ENCODE data around the gene C6orf15.

Gene C6orf15

GRCh38 chr6:31112478-31112877 is at the start of gene C6orf15:
Gene C6orf15 (minus strand): TSS chr6:31112575. CDS start chr6:31112555, 20 bp downstream.
- in situ Hi-C loops (cut with MboI; ENCODE audit: low sequenced_read_pairs) = no loop called here

GRCh38 chr6:31161216-31162126 is 49.1 kb upstream of the C6orf15 start:
- in situ Hi-C loops (cut with MboI; ENCODE audit: low sequenced_read_pairs) = no loop called here

- in situ Hi-C loops (cut with MboI; ENCODE audit: low sequenced_read_pairs) = no loop called here
These were observed 46.8 kb upstream of the C6orf15 start for GRCh38 chr6:31158863-31159855.

- in situ Hi-C loops (cut with MboI; ENCODE audit: low sequenced_read_pairs) = no loop called here
These were observed 45.9 kb upstream of the C6orf15 start, which contains the start of gene TCF19 for GRCh38 chr6:31158140-31158862. Gene TCF19 (plus strand): TSS chr6:31158589. CDS start chr6:31159470, 881 bp downstream.

GRCh38 chr6:31157513-31158139 is 45.3 kb upstream of the C6orf15 start, which contains the start of gene CCHCR1:
Gene CCHCR1 (minus strand): TSS chr6:31157802. CDS start chr6:31157600, 202 bp downstream.
- in situ Hi-C loops (cut with MboI; ENCODE audit: low sequenced_read_pairs) = no loop called here

- in situ Hi-C loops (cut with MboI; ENCODE audit: low sequenced_read_pairs) = no loop called here
These were observed 44.3 kb upstream of the C6orf15 start for GRCh38 chr6:31156641-31157040.

DNA sequence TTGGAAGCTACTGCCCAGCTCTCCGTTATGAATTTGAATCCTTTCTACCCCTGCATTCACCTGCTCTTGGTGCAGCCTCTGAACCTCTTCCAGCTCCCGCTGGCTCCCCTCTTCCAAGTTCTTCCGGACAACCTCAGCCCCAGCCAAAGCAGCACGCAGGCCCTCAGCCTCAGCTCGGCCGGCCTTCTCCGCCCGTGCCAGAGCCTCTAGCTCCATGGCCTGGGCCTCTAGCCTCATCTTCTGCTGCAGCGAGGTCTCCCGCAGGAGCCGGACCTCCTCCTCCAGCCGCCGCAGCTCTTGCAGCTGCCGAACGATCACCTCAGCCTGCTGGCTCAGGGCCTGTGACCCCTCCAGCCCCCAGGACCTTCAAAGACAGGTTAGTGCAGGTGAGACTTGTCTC is 42.1 kb upstream of the C6orf15 start:
- in situ Hi-C loops (cut with MboI; ENCODE audit: low sequenced_read_pairs) = no loop called here

DNA sequence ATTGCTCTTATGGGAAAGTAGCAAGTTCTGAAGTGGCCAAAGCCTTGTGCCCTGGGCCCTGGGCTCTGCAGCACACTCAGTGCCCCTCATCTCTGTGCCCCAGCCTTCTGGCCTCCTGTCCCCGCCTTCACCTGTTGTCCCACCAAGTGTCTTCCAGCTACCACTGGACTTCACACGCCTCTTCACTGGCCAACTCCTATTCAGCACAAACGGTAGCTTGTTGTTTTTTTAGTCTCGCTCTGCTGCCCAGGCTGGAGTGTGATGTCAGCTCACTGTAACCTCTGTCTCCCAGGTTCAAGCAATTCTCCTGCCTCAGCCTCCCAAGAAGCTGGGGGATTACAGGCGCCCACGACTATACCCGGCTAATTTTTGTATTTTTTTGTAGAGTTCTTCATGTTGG is 40.4 kb upstream of the C6orf15 start:
- in situ Hi-C loops (cut with MboI; ENCODE audit: low sequenced_read_pairs) = no loop called here

DNA sequence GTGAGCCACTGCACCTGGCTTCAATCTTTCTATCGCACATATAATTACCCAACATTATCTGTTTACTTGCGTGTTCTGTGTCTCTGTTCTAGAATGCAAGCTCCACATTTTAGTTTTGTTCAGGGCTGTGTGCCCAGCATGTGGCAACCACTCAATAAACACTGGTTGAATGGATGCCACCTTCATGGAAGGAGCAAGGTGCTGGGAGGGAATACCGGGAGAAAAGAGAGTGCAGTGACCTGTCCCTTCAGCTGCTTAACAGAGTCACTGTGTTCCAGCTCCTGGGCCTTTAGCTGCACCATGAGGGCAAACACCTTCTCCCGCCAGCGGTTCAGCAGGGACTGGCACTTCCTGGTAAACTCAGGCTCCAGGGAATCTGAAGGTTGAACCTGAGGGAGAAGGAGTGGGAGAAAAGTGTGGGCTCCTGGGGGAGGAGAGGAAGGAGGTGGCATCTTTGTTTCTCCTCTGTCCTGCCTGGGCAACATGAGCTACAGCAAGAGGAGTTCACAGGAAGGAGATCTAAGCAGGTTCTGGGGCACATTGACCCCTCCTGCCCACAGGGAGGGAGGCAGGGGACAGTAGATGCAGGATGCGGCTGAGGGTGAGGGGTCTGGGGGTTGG is 37.6 kb upstream of the C6orf15 start:
- in situ Hi-C loops (cut with MboI; ENCODE audit: low sequenced_read_pairs) = no loop called here

GRCh38 chr6:31145386-31145785 is 33.0 kb upstream of the C6orf15 start:
- in situ Hi-C loops (cut with MboI; ENCODE audit: low sequenced_read_pairs) = no loop called here

GRCh38 chr6:31144970-31145340 is 32.6 kb upstream of the C6orf15 start:
- in situ Hi-C loops (cut with MboI; ENCODE audit: low sequenced_read_pairs) = no loop called here

GRCh38 chr6:31144296-31144969 is 32.1 kb upstream of the C6orf15 start:
- in situ Hi-C loops (cut with MboI; ENCODE audit: low sequenced_read_pairs) = no loop called here

GRCh38 chr6:31143148-31143547 is 30.8 kb upstream of the C6orf15 start:
- in situ Hi-C loops (cut with MboI; ENCODE audit: low sequenced_read_pairs) = no loop called here

- in situ Hi-C loops (cut with MboI; ENCODE audit: low sequenced_read_pairs) = no loop called here
These were observed 30.0 kb upstream of the C6orf15 start for GRCh38 chr6:31142361-31142761.

GRCh38 chr6:31140643-31141042 is 28.3 kb upstream of the C6orf15 start:
- in situ Hi-C loops (cut with MboI; ENCODE audit: low sequenced_read_pairs) = no loop called here

DNA sequence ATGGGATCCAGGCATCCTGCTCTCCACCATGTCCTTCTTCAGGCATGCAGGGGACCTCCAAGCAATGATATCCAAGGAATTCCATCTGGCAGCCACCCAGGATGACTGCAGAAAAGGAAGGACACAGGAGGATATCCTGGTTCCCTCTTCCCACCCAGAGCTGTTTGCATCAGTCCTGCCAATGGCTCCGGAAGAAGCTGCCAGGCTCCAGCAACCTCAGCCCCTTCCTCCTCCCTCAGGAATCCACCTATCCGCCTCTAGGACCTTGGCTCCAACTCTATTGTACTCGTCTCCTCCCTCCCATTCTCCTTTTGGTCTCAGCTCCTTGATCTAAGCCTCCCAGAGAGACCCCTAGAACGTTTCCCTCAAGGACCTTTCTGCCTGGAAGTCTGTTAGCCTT is 27.2 kb upstream of the C6orf15 start:
- in situ Hi-C loops (cut with MboI; ENCODE audit: low sequenced_read_pairs) = no loop called here

DNA sequence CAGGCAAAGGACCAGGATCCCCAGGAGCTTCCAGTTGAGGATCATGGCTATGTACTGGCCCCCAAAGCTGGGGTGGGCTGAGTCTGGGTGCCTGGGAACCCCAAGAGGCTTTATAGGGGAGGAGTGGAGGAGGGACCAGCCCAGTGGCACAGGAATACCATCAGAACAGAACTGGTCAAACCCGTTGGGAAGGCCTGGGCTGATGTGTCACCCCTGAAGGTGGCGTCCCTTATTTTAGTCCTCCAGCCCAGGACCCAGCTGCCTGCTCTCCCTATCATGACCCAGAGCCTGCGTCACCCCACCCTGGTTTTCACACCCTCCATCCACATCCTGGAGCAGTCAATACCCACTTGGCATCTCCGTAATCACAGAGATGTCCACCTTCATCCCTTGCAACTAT is 26.6 kb upstream of the C6orf15 start, which contains the start of gene PSORS1C2:
TSS of gene PSORS1C2 (minus strand) at position 85 of the 400 bp plus-strand sequence. CDS start at position 45, 40 bp downstream.
- in situ Hi-C loops (cut with MboI; ENCODE audit: low sequenced_read_pairs) = no loop called here

DNA sequence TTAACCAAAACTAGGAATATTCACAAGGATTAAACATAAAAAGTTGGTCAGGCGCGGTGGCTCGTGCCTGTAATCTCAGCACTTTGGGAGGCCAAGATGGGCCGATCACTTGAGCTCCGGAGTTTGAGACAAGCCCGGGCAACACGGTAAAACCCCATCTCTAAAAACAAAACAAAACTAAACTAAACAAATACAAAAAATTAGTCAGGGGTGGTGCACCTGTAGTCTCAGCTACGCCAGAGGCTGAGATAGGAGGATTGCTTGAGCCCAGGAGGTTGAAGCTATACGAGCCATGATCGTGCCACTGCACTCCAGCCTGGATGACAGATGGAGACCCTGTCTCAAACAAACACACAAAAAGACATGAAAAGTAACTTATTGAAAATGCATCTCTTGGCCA is 23.3 kb upstream of the C6orf15 start:
- in situ Hi-C loops (cut with MboI; ENCODE audit: low sequenced_read_pairs) = no loop called here

- in situ Hi-C loops (cut with MboI; ENCODE audit: low sequenced_read_pairs) = no loop called here
These were observed 20.4 kb upstream of the C6orf15 start for GRCh38 chr6:31132806-31133205.

Data from hTERT RPE-1 (cell line).